LoVo (cell line): Measurements from ENCODE around the gene CFAP206.
"Not testable (repeated sequence)": the region's sequence is repeated elsewhere in the genome, so short reads cannot be mapped to it uniquely, and the experiment has no call there.

Experiments used
- DNase-seq: peaks from one replicate; pipeline ENCODE4 v3.0.0-alpha.2; 2016; ENCODE audit warnings: low spot score

The CFAP206 gene

GRCh38 chr6:87426789-87427188 lies 19.0 kb downstream of the CFAP206 start:
- no peak for DNase-seq

GRCh38 chr6:87430499-87430898 lies 22.7 kb downstream of the CFAP206 start:
- DNase-seq: no peak

GRCh38 chr6:87431263-87431662 lies 23.5 kb downstream of the CFAP206 start:
- DNase-seq: no peak

DNA sequence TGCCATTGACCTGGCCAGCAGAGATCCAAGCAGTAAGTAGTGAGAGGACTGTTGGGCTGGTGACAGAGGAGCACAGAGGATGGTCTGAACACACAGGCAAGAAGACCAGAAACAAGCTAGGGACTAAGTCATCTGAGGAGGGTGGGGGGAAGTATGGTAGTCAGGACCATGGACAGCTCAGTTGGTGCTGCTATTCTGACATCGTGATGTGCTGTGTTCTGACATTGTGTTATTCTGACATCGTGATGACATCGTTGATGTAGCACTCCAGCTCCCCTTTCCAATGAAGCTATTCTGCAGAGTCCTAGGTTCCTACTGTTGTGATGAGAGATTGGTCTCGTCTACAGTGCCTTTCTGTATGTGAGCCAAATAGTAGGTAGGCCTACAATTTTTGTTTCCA lies 28.7 kb downstream of the CFAP206 start:
- peak; percentile 58 for DNase-seq

GRCh38 chr6:87441711-87442110 lies 33.9 kb downstream of the CFAP206 start:
- no peak for DNase-seq

- no peak for DNase-seq
Observed at GRCh38 chr6:87444362-87444761, 36.6 kb downstream of the CFAP206 start.

- no peak for DNase-seq
Observed at GRCh38 chr6:87465051-87465450, 57.3 kb downstream of the CFAP206 start.

- DNase-seq: peak; percentile 80
Observed at GRCh38 chr6:87472525-87473418, 65.0 kb downstream of the CFAP206 start, which contains the start of gene SLC35A1. SLC35A1 (plus strand) TSS chr6:87472974; CDS start chr6:87473004, 30 bp downstream.

DNA sequence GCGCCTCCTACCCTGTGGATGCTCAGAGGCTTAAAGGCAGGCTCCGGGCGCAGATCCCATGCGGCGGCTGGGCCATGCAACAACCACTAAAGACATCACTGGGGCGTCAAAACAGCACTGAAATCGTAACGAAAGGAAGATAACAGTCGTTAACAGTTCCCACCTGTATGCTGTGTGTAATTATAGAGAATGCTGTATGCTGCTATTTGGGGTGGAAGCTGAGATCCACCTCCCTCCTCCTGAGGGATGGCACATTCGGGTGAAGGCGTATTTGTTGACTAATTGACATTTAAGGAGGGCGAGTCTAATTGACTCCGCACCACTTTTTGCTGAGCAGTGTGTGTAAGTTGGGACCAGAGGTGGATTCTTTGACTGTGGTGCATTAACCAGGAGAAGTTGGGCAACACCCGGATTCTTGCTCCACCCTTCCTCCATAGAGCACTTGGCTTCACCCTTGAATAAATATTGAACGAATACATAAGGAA lies 65.7 kb downstream of the CFAP206 start:
- DNase-seq: peak; percentile 20

DNA sequence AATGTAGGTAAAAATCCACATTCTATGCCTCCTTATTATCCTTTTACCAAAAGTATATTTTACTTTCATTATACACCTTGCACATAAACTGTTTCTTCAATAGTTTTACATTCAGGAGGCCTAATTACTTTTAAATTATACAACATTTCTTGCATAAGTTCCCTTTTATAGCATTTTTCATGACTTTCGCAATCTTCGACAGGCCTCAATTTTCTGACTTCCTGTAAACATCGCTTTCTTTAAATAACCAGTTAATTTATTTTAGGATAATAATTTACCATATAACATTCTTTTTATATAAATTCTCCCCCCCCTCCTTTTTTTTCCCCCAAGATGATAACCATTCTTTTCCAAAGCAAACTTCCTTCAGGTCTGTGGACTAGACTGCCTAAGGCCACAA lies 74.2 kb downstream of the CFAP206 start:
- no peak for DNase-seq

GRCh38 chr6:87482366-87482765 lies 74.6 kb downstream of the CFAP206 start:
- DNase-seq: no peak

DNA sequence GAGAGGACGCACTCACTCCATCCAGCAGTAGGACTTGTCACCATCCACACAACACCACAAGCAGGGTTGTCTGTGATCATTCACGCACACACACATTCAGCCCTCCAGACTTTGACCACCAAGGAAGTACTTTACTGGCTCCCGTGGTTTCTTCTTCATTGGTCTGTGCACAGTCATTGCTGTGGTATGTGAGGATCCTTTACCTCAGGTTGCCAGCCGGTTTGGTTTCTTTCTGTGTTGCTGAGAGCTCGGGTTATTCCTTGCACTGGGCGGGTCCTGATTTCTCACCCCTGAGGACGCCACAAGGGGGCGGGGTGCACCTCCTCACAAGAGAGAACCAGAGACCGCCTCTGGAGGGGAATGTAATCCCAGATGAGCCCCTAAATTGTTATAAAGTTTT lies 76.2 kb downstream of the CFAP206 start:
- DNase-seq: peak; percentile 87

DNA sequence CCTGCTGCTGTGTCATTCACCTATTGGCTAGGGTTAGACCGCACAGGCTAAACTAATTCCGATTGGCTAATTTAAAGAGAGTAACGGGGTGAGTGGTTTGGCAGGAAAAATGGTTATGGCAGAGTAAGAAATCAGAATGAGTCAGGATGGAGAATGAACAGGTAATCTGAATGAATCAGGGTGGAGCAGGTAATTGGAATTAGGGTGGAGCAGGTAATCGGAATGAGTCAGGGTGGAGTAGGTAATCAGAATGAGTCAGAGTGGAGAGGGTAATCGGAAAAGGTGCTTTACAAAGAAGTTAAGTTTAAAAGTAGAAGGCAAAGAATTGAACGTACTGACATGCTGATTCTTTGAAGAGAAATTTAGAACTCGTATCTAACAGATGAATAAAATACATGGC lies 76.7 kb downstream of the CFAP206 start:
- peak; percentile 41 for DNase-seq

DNA sequence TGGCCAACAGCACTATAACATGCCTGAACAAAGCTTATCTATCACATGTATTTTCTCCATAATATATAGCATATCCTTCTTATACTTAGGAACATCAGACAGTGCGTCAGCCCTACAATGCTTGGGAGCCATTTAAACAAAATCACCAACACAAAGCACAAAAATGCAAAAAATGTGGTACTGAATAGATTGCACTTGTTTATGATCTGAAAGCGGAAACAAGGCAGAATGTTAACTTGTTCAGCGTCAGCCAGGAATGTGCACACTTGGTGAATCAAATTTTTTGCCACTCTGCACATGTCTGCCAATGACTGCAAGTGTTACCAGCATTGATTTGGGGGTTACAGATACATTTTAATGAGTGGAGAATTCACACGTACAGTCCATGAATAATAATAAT lies 79.8 kb downstream of the CFAP206 start:
- no peak for DNase-seq

- DNase-seq: not testable (repeated sequence)
Observed at GRCh38 chr6:87489326-87489725, 81.6 kb downstream of the CFAP206 start.

- DNase-seq: no peak
Observed at GRCh38 chr6:87494761-87495422, 87.1 kb downstream of the CFAP206 start.

GRCh38 chr6:87498048-87498447 lies 90.3 kb downstream of the CFAP206 start:
- no peak for DNase-seq

DNA sequence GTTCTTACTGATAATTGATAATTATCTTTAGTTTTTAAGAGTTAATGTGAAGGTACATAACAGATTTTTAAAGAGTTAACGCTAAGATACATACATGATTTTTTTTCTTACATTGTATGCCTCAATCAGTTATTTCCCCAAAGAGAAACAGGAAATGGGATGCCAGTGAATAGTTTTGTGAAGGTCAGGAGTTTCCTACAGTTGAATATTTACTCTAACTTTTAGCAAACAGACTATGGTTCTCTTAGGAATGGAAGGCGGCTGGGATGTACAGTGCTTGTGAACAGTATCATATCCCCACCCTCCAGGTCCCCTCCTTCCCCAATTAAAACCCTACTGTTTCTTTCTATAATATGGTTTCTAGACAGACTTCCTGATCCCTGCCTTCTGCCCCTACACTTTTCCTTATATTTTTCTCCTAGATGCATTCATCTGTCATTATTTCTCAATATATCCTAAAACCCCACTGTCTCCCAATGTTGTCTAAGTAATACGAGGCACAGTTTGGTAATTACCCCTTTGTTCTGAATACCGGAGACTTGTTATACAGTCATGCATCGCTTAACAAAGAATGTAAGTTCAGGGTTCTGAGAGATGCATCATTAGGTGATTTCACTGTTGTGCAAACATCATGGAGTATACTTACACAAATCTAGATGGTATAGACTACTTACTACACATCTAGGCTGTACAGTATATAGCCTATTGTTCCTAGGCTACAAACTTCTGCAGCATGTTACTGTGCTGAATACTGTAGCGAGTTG lies 94.2 kb downstream of the CFAP206 start:
- DNase-seq: no peak

DNA sequence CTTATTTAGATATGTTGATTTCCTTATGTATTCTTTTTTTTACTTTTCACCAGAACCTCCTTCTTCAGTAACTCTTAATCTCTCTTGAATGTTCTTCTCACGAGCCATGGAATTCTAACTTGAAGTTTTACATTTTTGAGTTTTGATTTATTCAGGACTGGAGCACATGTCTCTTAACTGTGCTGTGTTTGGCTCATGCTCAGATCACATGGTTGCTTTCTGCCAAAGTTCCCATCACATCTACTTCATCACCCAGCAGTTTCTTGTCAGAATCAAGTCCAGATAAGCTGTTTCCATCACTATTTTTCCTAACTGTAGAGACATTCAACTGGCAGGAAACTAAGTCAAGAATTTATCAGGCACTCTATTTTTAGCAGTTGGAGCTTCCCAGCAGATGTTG lies 96.7 kb downstream of the CFAP206 start:
- DNase-seq: no peak
